ENCODE data around the gene KRTAP5-3.
"Not testable (repeated sequence)": the region's sequence is repeated elsewhere in the genome, so short reads cannot be mapped to it uniquely, and the experiment has no call there.

KRTAP5-3 gene

GRCh38 chr11:1607901-1608300 lies 362 bp downstream of the KRTAP5-3 start:
- DNase-seq, result not testable (repeated sequence)

DNA sequence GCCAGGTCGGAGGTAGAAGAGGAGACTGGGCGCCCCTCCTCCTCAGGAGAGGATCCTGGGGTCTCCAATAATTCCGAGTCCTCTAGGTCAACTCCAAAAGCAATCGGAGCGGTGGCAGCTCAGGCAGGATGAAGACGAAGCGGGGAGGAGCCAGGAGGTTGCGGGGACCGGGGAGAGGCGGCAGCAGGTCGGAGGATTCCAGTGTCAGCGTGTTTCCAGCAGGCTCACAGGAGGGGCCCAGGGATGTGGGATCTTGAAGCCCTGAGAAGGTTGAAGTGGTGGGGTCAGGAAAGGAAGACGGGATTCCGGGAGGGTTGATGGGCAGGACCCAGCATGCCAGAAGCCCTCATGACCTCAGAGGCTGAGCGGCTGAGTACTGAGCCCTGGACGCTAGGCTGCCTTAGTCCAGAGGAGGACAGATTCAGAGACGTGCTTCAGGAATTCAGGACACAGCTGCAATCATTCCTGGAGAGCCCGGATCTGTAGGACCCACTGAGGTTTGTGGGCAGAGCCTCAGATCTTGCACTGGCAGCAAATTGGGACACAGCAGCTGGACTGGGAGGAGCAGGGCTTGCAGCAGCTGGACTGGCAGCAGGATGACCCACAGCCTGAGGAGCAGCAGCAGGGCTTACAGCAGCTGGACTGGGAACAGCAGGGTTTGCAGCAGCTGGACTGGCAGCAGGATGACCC lies 962 bp downstream of the KRTAP5-3 start:
- DNase-seq, result not testable (repeated sequence)

DNA sequence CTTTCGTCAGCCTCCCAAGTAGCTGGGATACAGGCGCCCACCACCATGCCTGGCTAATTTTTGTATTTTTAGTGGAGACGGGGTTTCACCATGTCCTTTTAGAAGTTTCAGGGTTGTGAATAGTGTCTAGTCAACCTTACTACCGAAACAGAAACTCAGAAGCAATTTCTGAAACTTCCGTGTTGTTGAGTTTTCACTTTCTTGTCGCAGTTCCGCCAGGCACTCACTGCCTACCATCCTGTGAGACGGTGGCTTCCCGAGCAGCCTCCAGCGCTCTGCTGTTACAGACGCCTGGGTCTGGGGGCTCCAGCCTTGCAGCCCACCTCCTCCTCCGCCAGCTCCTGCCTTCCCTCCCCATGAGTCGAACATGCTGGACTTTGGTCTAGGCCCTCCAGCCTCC lies 2.3 kb downstream of the KRTAP5-3 start:
- peak in 1 of 2 donors; percentile 19 for DNase-seq

GRCh38 chr11:1604711-1605110 lies 3.6 kb downstream of the KRTAP5-3 start:
- no peak for DNase-seq

DNA sequence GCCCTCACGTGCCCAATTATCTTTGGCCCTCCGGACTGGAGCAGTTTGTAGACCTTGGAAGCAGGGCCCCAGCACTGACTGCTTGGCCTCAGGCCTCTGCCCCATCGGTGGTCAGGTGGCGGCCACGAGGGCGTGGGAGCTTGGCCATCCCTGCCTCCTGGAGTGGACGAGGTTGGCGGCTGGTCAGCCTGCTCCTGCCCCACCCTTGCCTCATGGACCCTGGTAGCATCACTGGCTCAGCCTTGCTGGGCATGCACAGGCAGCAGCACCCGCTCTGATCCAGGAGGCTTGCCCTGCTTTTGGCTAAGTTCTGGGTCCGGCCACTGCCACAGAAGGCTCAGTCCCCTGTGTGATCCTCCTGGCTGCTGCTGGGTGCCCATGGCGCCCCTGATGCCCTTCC lies 4.1 kb downstream of the KRTAP5-3 start:
- no peak for DNase-seq

DNA sequence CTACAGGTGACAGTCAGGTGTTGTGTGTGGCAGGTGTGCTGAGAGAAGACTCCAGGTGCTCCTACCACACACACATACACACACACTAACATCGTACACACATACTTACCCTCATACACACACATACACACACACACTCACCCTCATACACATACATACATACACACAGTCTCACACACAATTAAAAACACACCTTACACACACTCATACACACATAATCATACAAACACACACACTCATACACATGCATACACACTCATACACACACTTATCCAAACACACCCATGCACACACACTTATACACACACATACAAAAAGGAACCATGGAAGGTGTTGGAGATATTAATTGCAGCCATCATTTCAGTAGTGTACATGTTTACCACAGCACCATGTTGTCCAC lies 4.6 kb downstream of the KRTAP5-3 start:
- DNase-seq, result no peak

- DNase-seq, result not testable (repeated sequence)
Observed at GRCh38 chr11:1601663-1602062, 6.6 kb downstream of the KRTAP5-3 start.

- no peak for DNase-seq
Observed at GRCh38 chr11:1600626-1601025, 7.6 kb downstream of the KRTAP5-3 start.

DNA sequence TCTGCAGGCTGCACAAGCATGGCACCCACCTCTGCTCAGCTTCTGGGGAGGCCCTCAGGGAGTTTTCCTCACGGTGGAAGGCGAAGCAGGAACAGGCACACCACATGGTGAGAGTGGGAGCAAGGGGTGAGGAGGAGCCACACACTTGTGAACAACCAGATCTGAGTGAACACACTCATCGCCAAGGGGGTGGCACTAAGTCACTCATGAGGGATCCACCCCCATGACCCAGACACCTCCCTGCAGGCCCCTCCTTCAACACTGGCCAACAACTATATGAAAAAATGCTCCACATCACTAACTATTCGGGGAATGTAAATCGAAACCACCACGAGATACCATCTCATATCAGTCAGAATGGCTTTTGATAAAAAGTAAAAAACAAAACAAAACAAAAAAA lies 9.4 kb downstream of the KRTAP5-3 start:
- no peak for DNase-seq

DNA sequence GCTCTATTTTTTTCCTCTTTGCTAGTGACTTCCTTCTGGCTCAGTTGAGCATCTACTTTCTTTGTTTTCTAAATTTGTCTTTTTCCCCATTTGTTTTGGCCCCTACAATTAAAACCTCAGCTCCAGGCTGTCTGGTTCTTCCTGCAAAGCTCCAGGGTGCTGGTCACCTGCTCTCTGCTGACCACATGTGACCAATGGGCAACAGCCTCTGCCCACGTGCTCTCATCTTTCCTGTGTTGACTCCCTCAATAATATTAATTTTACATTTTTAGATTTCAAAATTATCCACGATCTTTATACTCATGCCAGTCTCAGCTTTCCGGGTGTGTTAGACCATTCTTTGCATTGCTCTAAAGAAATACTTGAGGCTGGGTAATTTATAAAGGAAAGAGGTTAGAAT lies 9.9 kb downstream of the KRTAP5-3 start:
- DNase-seq, result not testable (repeated sequence)

DNA sequence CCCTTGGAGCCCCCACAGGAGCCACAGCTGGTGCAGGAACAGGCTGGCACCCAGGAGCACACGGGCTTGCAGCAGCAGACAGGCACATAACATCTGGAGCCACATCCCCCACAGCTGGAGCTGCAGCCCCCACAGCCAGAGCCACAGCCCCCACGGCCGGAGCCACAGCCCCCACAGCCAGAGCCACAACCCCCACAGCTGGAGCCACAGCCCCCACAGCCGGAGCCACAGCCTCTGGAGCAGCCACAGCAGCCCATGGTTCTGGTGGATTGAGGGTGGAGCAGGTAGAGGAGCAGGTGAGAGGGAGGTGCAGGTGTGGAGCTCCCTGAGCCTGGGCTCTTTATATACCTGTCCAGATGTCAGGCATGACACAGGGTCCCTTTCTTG lies 10.3 kb downstream of the KRTAP5-3 start, which contains the start of gene KRTAP5-2:
Gene KRTAP5-2, minus strand, starts transcription at position 301 of the 387 bp plus-strand sequence. Its CDS starts 44 bp downstream, at position 257.
- no peak for DNase-seq

GRCh38 chr11:1597331-1597993 lies 10.8 kb downstream of the KRTAP5-3 start:
- DNase-seq, result no peak

- DNase-seq, result not testable (repeated sequence)
Observed at GRCh38 chr11:1596576-1597121, 11.6 kb downstream of the KRTAP5-3 start.

GRCh38 chr11:1595994-1596575 lies 12.2 kb downstream of the KRTAP5-3 start:
- not testable (repeated sequence) for DNase-seq

DNA sequence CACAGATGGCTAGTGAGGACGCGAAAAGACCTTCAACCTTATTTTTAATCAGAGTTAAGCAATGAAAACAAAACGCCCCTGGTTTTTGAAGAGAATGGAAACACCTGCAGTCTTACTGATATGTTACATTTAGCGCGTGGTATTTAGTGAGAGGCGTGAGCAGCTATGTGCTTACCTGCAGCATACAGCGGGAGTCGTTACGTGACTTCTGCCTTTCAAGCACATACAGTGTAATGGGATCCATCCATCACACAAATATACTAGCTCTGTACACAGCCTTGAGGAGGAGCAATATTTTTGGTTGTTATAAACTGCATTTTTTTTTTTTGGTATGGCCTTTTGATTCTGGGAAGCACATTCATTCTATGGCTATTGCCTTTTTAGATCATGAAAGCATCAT lies 15.6 kb downstream of the KRTAP5-3 start:
- no peak for DNase-seq

- no peak for DNase-seq
Observed at GRCh38 chr11:1589996-1590395, 18.3 kb downstream of the KRTAP5-3 start.

GRCh38 chr11:1589191-1589963 lies 18.9 kb downstream of the KRTAP5-3 start:
- DNase-seq, result not testable (repeated sequence)

- no peak for DNase-seq
Observed at GRCh38 chr11:1586699-1587098, 21.6 kb downstream of the KRTAP5-3 start.

DNA sequence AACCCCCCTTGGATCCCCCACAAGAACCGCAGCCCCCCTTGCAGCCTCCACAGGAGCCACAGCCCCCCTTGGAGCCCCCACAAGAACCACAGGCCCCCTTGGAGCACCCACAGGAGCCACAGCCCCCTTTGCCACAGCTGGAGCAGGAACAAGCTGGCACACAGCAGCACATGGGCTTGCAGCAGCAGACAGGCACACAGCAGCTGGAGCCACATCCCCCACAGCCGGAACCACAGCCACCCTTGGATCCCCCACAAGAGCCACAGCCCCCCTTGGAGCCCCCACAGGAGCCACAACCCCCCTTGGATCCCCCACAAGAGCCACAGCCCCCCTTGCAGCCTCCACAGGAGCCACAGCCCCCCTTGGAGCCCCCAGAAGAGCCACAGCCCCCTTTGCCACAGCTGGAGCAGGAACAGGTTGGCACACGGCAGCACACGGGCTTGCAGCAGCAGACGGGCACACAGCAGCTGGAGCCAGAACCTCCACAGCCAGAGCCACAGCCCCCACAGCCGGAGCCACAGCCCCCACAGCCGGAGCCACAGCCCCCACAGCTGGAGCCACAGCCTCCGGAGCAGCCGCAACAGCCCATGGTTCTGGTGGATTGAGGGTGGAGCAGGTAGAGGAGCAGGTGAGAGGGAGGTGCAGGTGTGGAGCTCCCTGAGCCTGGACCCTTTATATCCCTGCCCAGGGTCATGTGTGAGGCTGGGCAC lies 23.4 kb downstream of the KRTAP5-3 start, which contains the start of gene KRTAP5-1:
Gene KRTAP5-1, minus strand, starts transcription at position 623 of the 710 bp plus-strand sequence. Its CDS starts 34 bp downstream, at position 589.
- not testable (repeated sequence) for DNase-seq

DNA sequence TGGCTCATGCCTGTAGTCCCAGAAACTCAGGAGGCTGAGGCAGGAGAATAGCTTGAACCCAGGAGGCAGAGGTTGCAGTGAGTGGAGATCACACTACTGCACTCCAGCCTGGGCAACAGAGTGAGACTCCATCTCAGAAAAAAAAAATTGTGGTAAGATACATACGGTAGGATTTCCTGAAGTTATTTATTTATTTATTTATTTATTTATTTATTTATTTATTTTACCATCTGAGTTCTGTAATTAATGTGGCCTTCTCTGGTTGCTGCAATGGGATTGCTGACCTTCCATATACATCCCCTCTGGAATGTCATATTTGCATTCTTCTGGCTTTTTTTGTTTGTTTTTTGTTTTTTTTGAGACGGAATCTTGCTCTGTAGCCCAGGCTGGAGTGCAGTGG lies 25.4 kb downstream of the KRTAP5-3 start:
- not testable (repeated sequence) for DNase-seq

GRCh38 chr11:1581976-1582375 lies 26.3 kb downstream of the KRTAP5-3 start:
- DNase-seq, result no peak

- no peak for DNase-seq
Observed at GRCh38 chr11:1576825-1577224, 31.4 kb downstream of the KRTAP5-3 start.

Measured in stimulated activated CD4-positive, alpha-beta T cell treated with anti-CD3 and anti-CD28 coated beads, Interleukin-2, amount 100 ng/mL, for 24 hours (primary cell).